HG03354 (cell line): ENCODE results near the gene ELF4.

Experiments
- ATAC-seq: cut with Tn5 transposase; IDR thresholded peaks from one replicate; pipeline ENCODE4 v1.9.1; 2021; ENCODE audit warnings: mild to moderate bottlenecking; ENCODE audit not compliant: unreplicated experiment, poor library complexity, severe bottlenecking

The ELF4 gene

GRCh38 chrX:130055899-130056298, 54.4 kb downstream of the ELF4 start:
- no peak for ATAC-seq

GRCh38 chrX:130055103-130055502, 55.2 kb downstream of the ELF4 start:
- no peak for ATAC-seq

GRCh38 chrX:130053236-130053635, 57.1 kb downstream of the ELF4 start:
- ATAC-seq, result no peak

GRCh38 chrX:130051176-130051845, 59.0 kb downstream of the ELF4 start:
- ATAC-seq, result no peak

DNA sequence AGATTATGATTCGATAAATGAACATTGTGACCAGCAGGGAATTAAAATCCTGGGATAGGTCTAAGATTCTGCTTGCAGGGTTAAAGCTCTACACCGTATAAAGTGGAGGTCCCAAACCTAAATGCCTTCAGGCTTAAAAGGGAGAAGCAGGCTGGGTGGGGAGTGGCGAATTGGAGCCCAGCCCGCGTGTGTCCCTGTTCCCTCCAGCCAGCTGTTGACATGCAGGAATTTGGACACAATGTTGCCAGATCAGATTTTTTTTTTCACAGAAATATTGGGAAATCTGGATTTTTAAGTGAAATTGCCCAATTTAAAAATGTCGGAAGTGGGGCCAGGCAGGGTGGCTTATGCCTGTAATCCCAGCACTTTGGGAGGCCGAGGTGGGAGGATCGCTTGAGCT, 60.5 kb downstream of the ELF4 start:
- no peak for ATAC-seq

DNA sequence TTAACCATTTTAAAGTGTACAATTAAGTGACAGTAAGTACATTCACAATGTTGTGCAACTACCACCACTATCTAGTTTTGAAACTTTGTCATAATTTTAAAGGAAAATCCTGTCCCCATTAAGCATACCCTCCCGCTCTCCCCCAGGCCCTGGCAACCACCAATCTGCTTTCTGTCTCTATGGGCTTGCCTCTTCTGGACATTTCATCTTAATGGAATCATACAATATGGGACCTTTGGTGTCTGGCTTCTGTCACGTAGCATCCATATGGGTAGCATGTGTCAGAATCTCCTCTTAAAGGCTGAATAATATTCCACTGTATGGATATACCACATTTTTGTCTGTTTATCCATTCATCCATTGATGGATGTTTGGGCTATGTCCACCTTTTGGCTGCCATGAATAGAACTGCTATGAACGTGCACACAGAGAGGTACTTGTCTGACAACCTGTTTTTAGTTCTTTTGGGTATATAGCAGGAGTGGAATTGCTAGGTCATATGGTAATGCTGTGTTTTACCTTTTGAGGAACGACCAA, 61.5 kb downstream of the ELF4 start:
- ATAC-seq, result no peak

DNA sequence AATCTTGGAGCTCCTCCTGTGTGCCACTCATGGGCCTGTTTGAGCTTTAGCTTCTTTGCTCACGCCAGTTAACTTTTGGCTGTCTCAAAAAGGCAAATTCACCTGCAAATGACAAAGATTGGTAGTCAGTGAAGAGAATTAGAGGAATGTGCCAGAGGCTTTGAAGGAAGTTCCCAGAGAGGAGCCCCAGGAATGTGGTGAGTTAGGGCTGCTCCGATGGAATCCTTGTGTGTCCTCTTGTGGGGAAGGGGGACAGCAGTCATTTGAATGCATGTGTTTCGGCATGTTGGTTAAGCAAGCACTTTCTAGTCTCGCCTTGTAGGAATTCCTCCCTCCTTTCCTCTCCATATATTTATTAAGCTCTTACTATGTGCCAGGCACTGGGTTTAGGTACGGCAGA, 62.9 kb downstream of the ELF4 start:
- ATAC-seq, result no peak

DNA sequence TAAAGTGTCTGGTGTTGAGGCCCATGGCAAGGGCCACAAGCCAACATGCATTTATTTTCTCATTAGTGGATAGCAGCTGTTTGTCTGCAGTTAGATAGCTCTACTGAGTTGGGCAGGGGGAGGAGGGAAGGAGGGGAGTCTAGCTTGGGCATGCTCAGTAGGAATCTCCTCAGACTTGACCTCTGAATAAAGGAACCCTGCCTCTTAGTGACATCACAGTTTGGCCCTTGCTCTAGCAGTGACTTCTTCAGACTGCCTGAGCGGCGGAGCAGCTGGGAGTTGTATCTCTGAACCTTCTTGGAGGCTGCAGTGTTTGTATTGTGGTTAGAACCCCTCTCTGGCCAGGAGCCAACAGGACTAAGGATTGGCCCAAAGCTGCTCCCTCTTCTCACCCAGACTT, 70.5 kb downstream of the ELF4 start:
- ATAC-seq, result no peak

- ATAC-seq, result no peak
Measured at GRCh38 chrX:130034178-130034577, 76.1 kb downstream of the ELF4 start.

DNA sequence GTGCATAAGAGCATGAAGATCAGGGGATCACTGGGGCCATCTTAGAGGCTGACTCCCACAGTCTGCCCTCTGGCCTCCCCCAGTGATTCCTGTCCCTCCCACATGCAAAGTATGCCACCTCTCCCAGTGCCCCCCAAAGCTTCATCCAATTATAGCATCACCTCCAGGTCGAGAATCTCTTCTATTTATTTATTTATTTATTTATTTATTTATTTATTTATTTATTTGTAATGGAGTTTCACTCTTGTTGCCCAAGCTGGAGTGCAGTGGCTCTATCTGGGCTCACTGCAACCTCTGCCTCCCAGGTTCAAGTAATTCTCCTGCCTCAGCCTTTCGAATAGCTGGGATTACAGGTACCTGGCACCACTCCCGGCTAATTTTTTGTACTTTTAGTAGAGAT, 77.7 kb downstream of the ELF4 start:
- no peak for ATAC-seq

DNA sequence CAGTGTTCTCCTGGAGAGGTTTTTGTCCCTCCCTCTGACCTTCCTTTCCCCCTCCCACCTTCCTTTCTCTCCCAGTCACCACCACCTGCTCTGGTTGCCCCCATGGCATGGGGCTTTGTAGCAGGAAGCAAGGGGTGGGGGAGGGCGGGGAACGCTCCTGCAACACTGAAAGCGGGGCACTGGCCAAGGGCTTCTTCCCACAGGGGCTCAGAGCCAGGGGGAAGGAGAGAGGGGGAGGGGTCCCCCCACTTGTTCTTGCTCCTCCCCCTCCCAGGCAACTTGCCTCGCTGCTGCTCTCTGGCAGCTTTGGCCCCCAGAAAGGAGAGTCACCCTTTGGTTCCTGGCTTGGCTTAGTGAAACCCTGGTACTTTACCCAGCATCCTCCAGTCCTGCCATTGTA, 79.5 kb downstream of the ELF4 start:
- no peak for ATAC-seq

- no peak for ATAC-seq
Measured at GRCh38 chrX:130028196-130028595, 82.1 kb downstream of the ELF4 start.

DNA sequence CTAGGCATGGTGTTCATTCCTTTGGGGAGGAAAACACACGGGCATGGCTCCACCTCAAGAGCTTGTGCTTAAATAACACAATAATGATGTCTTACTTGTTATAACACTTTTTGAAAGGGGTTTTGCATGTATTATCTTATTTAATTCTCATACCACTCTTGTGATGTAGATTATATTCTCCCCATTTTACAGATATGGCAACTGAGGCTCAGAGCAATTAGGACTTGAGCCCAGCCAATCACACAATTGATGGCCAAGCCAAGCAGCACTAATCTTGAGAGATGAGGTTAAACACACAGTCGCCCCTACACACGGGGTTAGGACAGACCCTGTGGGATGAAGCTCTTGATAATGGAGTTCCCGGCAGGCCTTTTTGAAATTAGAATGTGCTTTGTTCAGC, 82.7 kb downstream of the ELF4 start:
- no peak for ATAC-seq

- no peak for ATAC-seq
Measured at GRCh38 chrX:130025256-130025655, 85.0 kb downstream of the ELF4 start.

- peak; percentile 100 for ATAC-seq
Measured at GRCh38 chrX:130024127-130024526, 86.2 kb downstream of the ELF4 start.

DNA sequence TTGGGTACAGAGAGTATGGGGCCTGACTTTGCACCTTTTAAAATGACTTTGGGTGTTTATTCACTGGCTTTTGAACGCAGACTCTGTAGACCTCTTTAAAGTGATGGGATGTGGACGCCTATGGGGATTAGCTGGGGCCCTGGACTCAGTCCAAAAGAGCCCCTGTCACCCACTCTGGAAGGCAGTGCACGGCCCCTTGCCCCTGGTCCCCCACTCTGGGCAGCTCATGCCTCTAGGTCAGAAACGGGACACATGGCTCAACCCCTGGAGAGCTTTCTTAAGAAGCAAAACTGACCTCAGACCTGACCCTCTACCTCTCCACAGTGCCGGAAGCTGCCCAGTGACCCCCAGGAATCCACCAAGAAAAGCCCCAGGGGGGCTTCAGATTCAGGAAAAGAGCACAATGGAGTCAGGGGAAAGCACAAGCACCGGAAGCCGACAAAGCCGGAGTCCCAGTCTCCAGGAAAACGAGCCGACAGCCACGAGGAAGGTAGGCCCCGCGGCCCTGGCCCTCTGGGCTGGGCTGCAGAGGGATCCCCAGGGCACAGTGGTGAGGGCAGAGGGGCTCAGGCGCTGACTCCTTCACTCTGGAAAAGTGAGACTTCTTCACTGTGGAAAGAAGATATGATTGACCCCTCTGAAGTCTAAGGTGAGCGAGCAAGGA, 89.5 kb downstream of the ELF4 start:
- ATAC-seq, result no peak

DNA sequence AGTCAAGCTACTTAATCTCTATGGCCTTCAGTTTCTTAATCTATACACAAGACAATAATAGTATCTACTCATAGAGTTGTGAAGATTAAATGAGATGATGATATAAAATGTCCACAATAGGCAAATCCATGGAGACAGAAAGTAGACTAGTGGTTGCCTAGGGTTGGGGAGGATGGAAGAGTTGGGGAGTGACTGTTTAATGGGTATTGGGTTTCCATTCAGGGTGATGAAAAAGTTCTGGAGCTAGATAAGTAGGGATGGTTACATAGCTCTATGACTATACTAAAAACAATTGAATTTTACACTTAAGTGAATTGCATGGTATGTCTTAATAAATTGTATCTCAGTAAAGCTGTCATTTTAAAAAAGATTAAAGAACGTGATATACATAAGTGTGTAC, 92.2 kb downstream of the ELF4 start:
- no peak for ATAC-seq

GRCh38 chrX:130015181-130015580, 95.1 kb downstream of the ELF4 start:
- no peak for ATAC-seq
